ENCODE data around the gene FBXO31. TPM values are rescaled to one million over a fixed set of nuclear protein-coding genes. Genes with fewer than 3 reads are reported as not detected.

The FBXO31 gene
- total and polyA plus RNA-seq, 2 donors (not counting 3 experiments of a cell fraction or from before 2014, with no cell fraction given) = 17.1 to 31.8 TPM

DNA sequence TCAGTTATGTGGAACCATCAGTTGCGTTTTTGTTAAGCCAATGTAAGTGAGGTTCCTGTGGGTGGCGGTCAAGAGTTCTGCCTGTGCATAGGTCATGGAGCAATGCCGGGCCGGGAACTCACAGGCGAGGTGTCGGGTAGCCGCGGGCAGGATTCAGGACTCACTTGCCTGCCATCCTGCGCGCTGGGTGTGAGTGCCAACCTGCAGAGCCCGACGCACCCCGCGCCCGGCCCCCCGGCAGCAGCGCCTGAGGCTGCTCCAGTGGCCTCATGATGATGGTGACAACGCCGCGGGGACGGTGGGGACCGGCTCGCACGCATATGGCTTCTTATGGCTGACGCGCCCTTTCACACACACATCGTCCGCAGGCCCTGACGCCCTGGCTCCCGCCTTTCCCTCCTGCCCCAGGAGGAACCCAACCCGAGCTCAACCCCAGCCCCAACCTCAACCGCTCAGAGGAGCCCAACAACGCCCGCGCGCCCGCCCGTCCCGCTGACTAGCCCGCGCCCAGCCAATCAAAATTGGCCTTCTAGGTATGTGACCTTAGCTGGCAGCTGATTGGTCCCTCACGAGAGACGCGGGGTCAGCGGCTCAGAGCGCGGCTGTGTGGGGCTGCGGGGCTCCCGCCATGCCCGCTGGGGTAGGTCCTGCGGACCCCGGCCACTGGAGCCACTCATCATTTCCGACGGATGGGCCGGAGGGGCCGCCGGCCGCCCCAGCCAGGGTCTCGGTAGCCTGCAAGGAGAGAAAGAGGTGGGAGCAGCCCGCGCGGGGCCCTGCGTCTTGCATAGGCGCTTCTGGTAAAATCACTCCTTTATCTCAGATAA, 66.4 kb downstream of the FBXO31 start, which contains the start of gene C16orf95:
TSS of gene C16orf95 (minus strand) at position 470 of the 827 bp plus-strand sequence. CDS start at position 320, 150 bp downstream.
- Histone ChIP-seq H3K27me3 (ENCODE audit: control insufficient read depth in 2 of 2, insufficient read depth in 2 of 2, low read length in 2 of 2) (no peaks in the 10 kb centered on the region), H3K27ac (ENCODE audit: insufficient read depth, low read depth, low read length) (peak within 1 kb of the TSS; percentile 84), H3K9me1 (replicated peaks; ENCODE audit: control insufficient read depth, extremely low read depth, insufficient read depth, low read length) (no peaks in the 10 kb centered on the region), H3K36me3 (ENCODE audit: control insufficient read depth in 2 of 2, extremely low read depth in 1 of 2, insufficient read depth in 2 of 2, low read length in 2 of 2) (no peaks in the 10 kb centered on the region), H3K9me3 (replicated peaks; ENCODE audit: control insufficient read depth, insufficient read depth, low read length) (no peaks in the 10 kb centered on the region), H3K4me2 (ENCODE audit: insufficient read depth, low read length) (peak within 1 kb of the TSS; percentile 91), H3K4me1 (ENCODE audit: control insufficient read depth, extremely low read depth, insufficient read depth, low read length) (peaks cover 7% of the 10 kb centered on the region), H3K79me2 (ENCODE audit: control insufficient read depth, insufficient read depth, low read length) (peaks cover 11% of the 10 kb centered on the region), H3K4me3 (replicated peaks in 1 of 3; ENCODE audit: insufficient read depth in 1 of 3, low read depth in 1 of 3, low read length in 3 of 3) (peak within 1 kb of the TSS; percentile 91 to 99 (median 94)), H4K20me1 (replicated peaks; ENCODE audit: control insufficient read depth, extremely low read depth, insufficient read depth, low read length) (no peaks in the 10 kb centered on the region), H2AFZ (ENCODE audit: low read depth, low read length) (peak within 1 kb of the TSS; percentile 93), H3K9ac (replicated peaks; ENCODE audit: extremely low read depth, insufficient read depth, low read length) (peak within 1 kb of the TSS; percentile 98)
- dilution Hi-C loops (cut with MboI; ENCODE audit: extremely low pct_ligation_motif_present, low sequenced_read_pairs) (no loop called here), intact Hi-C loops (cut with micrococcal nuclease) (loop anchor here (1.0 to 5.0 kb wide), 4 partner anchors 66 to 930 kb away; partner anchors contain the start of gene FBXO31)
- peak; percentile 95 for DNase-seq (ENCODE audit: low read depth, low spot score)
- FAIRE-seq = peak; percentile 97
- ChIA-PET POLR2A (interaction anchor here (0.6 to 1.0 kb wide), 2 partner anchors 66 to 254 kb away, joined by 3 to 6 read pairs; partner anchors contain the start of gene FBXO31), CTCF (interaction anchor here (0.6 to 1.7 kb wide), 9 partner anchors 10 to 1646 kb away, joined by 3 to 9 read pairs (median 4); partner anchors contain the start of gene FBXO31)
- TSS peak; percentile 80 for BruUV-seq (replicated peaks)
- TF ChIP-seq POLR2AphosphoS5 (IDR thresholded peaks at IDR 0.05; ENCODE audit: insufficient read depth, low read depth, low read length) (peak; percentile 76), JUN (IDR thresholded peaks at IDR 0.05; ENCODE audit: borderline replicate concordance, insufficient read depth, insufficient read length, low read depth) (no peak), EZH2 (IDR thresholded peaks at IDR 0.05; ENCODE audit: borderline replicate concordance, low read depth, low read length, severe bottlenecking) (no peak), GATA2 (IDR thresholded peaks at IDR 0.05; ENCODE audit: insufficient read depth, insufficient read length, low read depth, low read length) (no peak), MYC (IDR thresholded peaks at IDR 0.05; ENCODE audit: low read depth, low read length) (no peak), POLR2A (IDR thresholded peaks at IDR 0.05; ENCODE audit: low read depth, low read length) (peak; percentile 82), FOS (IDR thresholded peaks at IDR 0.05; ENCODE audit: borderline replicate concordance, insufficient read depth, low read length) (no peak)
- TF ChIP-seq, protein P1, sequence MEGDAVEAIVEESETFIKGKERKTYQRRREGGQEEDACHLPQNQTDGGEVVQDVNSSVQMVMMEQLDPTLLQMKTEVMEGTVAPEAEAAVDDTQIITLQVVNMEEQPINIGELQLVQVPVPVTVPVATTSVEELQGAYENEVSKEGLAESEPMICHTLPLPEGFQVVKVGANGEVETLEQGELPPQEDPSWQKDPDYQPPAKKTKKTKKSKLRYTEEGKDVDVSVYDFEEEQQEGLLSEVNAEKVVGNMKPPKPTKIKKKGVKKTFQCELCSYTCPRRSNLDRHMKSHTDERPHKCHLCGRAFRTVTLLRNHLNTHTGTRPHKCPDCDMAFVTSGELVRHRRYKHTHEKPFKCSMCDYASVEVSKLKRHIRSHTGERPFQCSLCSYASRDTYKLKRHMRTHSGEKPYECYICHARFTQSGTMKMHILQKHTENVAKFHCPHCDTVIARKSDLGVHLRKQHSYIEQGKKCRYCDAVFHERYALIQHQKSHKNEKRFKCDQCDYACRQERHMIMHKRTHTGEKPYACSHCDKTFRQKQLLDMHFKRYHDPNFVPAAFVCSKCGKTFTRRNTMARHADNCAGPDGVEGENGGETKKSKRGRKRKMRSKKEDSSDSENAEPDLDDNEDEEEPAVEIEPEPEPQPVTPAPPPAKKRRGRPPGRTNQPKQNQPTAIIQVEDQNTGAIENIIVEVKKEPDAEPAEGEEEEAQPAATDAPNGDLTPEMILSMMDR (IDR thresholded peaks at IDR 0.05; ENCODE audit: extremely low read depth in 1 of 2, insufficient read depth in 1 of 2, low read depth in 1 of 2, low read length in 2 of 2) = peak; percentile 41 to 60
- TF ChIP-seq, protein P2, sequence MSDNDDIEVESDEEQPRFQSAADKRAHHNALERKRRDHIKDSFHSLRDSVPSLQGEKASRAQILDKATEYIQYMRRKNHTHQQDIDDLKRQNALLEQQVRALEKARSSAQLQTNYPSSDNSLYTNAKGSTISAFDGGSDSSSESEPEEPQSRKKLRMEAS (IDR thresholded peaks at IDR 0.05; ENCODE audit: insufficient read depth, insufficient read length) = no peak

Data from endothelial cell of umbilical vein (primary cell).